H9 (cell line): ENCODE measurements around the gene DGKB. TPM values are rescaled to one million over a fixed set of nuclear protein-coding genes. Genes with fewer than 3 reads are reported as not detected.

Experiments used
- DNase-seq: peaks from one replicate; pipeline ENCODE4 v3.0.0-alpha.2; 2017
- H2AFZ ChIP-seq: one replicate; pipeline ENCODE4 v1.6.1; 2013; ENCODE audit warnings: mild to moderate bottlenecking, low read length, control low read depth, moderate library complexity
- H2AK5ac ChIP-seq: 2 replicates; pipeline ENCODE4 v1.6.1; 2013; ENCODE audit warnings: low read length, control low read depth, mixed read lengths; ENCODE audit not compliant: insufficient read length
- H2BK120ac ChIP-seq: one replicate; pipeline ENCODE4 v1.6.1; 2013; ENCODE audit warnings: low read depth, mild to moderate bottlenecking, low read length, control low read depth, inconsistent platforms; ENCODE audit not compliant: poor library complexity, severe bottlenecking
- H2BK12ac ChIP-seq: 2 replicates; pipeline ENCODE4 v1.6.1; 2013; ENCODE audit warnings: low read length, control low read depth, mixed read lengths, low read depth; ENCODE audit not compliant: insufficient read length
- H2BK15ac ChIP-seq: 2 replicates; pipeline ENCODE4 v1.6.1; 2013; ENCODE audit warnings: low read depth, low read length, control low read depth
- H2BK20ac ChIP-seq: one replicate; pipeline ENCODE4 v1.6.1; 2013; ENCODE audit warnings: low read depth, mild to moderate bottlenecking, low read length, control low read depth, inconsistent platforms; ENCODE audit not compliant: poor library complexity, severe bottlenecking
- H2BK5ac ChIP-seq: 2 replicates; pipeline ENCODE4 v1.6.1; 2013; ENCODE audit warnings: low read length, control low read depth, mixed read lengths; ENCODE audit not compliant: insufficient read length
- H3K14ac ChIP-seq: 2 replicates; pipeline ENCODE4 v1.6.1; 2013; ENCODE audit warnings: low read length, control low read depth; ENCODE audit not compliant: insufficient read depth
- H3K18ac ChIP-seq: 2 replicates; pipeline ENCODE4 v1.6.1; 2013; ENCODE audit warnings: low read depth, mild to moderate bottlenecking, mixed read lengths, low read length, control low read depth; ENCODE audit not compliant: insufficient read length
- H3K23ac ChIP-seq: 2 replicates; pipeline ENCODE4 v1.6.1; 2013; ENCODE audit warnings: low read length, control low read depth, mixed read lengths, low read depth; ENCODE audit not compliant: insufficient read length
- H3K23me2 ChIP-seq: 2 replicates; pipeline ENCODE4 v1.6.1; 2013; ENCODE audit warnings: low read depth, mild to moderate bottlenecking, mixed read lengths, low read length, control low read depth; ENCODE audit not compliant: insufficient read length, poor library complexity, severe bottlenecking
- H3K27ac ChIP-seq: 2 replicates; pipeline ENCODE4 v1.5.1; 2013; ENCODE audit warnings: low read length, control low read depth, mixed read lengths, low read depth; ENCODE audit not compliant: insufficient read length
- H3K27me3 ChIP-seq: 2 replicates; pipeline ENCODE4 v1.6.1; 2013; ENCODE audit warnings: low read length, control low read depth, inconsistent platforms; ENCODE audit not compliant: insufficient read depth
- H3K4ac ChIP-seq: 2 replicates; pipeline ENCODE4 v1.6.1; 2013; ENCODE audit warnings: low read depth, mild to moderate bottlenecking, control low read depth, inconsistent platforms, low read length, moderate library complexity
- H3K4me1 ChIP-seq: 2 replicates; pipeline ENCODE4 v1.6.1; 2013; ENCODE audit warnings: low read length, control low read depth, inconsistent platforms; ENCODE audit not compliant: insufficient read depth
- H3K4me2 ChIP-seq: 2 replicates; pipeline ENCODE4 v1.6.1; 2013; ENCODE audit warnings: low read length, control low read depth, mixed read lengths; ENCODE audit not compliant: insufficient read length, insufficient read depth
- H3K56ac ChIP-seq: 2 replicates; pipeline ENCODE4 v1.6.1; 2013; ENCODE audit warnings: low read depth, mild to moderate bottlenecking, mixed read lengths, low read length, control low read depth; ENCODE audit not compliant: insufficient read length
- H3K79me1 ChIP-seq: 2 replicates; pipeline ENCODE4 v1.6.1; 2013; ENCODE audit warnings: low read depth, mild to moderate bottlenecking, moderate library complexity, low read length, control low read depth, inconsistent platforms; ENCODE audit not compliant: insufficient read depth, poor library complexity, severe bottlenecking
- H3K79me2 ChIP-seq: 2 replicates; pipeline ENCODE4 v1.6.1; 2013; ENCODE audit warnings: low read length, control low read depth, inconsistent platforms; ENCODE audit not compliant: insufficient read depth
- H3K9ac ChIP-seq: 2 replicates; pipeline ENCODE4 v1.6.1; 2013; ENCODE audit warnings: low read length, control low read depth, mixed read lengths; ENCODE audit not compliant: insufficient read length; ENCODE audit errors: extremely low read depth
- H3K9me3 ChIP-seq: one replicate; pipeline ENCODE4 v1.6.1; 2013; ENCODE audit warnings: low read depth, low read length, inconsistent platforms; ENCODE audit not compliant: control insufficient read depth
- H3T11ph ChIP-seq: one replicate; pipeline ENCODE4 v1.6.1; 2013; ENCODE audit warnings: mild to moderate bottlenecking, low read length, control low read depth, inconsistent platforms
- H4K20me1 ChIP-seq: one replicate; pipeline ENCODE4 v1.6.1; 2013; ENCODE audit not compliant: control insufficient read depth, insufficient read length, insufficient read depth
- H4K5ac ChIP-seq: 2 replicates; pipeline ENCODE4 v1.6.1; 2013; ENCODE audit warnings: low read depth, mild to moderate bottlenecking, mixed read lengths, low read length, control low read depth; ENCODE audit not compliant: insufficient read length
- H4K8ac ChIP-seq: replicated peaks from 2 replicates; pipeline ENCODE4 v1.6.1; 2013; ENCODE audit warnings: low read length, control low read depth, mixed read lengths, low read depth; ENCODE audit not compliant: insufficient read length
- H4K91ac ChIP-seq: 2 replicates; pipeline ENCODE4 v1.6.1; 2013; ENCODE audit warnings: low read depth, mild to moderate bottlenecking, moderate library complexity, mixed read lengths, low read length, control low read depth; ENCODE audit not compliant: insufficient read length
- H3K27ac Mint-ChIP-seq, 3 experiments: 2 replicates in 2 of 3; 3 replicates in 1 of 3; pipeline ENCODE4 v1.8.0; 2020 to 2021; ENCODE audit warnings: mixed read lengths in 3 of 3, mild to moderate bottlenecking in 1 of 3, moderate library complexity in 1 of 3
- H3K27me3 Mint-ChIP-seq: 2 replicates; pipeline ENCODE4 v1.8.0; 2021; ENCODE audit warnings: low read depth, mild to moderate bottlenecking, moderate library complexity, mixed read lengths
- H3K36me3 Mint-ChIP-seq, 3 experiments: 2 replicates in 2 of 3; 3 replicates in 1 of 3; pipeline ENCODE4 v1.8.0; 2020 to 2021; ENCODE audit warnings: low read depth in 3 of 3, mixed read lengths in 3 of 3; ENCODE audit not compliant: insufficient read depth in 1 of 3
- H3K4me1 Mint-ChIP-seq, 2 experiments: 2 replicates each; pipeline ENCODE4 v1.8.0; 2020; ENCODE audit warnings: mixed read lengths in 2 of 2
- H3K4me3 Mint-ChIP-seq, 2 experiments: 2 replicates in 1 of 2; 3 replicates in 1 of 2; pipeline ENCODE4 v1.8.0; 2020 to 2021; ENCODE audit warnings: mild to moderate bottlenecking in 2 of 2, mixed read lengths in 2 of 2, moderate library complexity in 1 of 2
- H3K9me3 Mint-ChIP-seq, 2 experiments: 2 replicates in 1 of 2; 3 replicates in 1 of 2; pipeline ENCODE4 v1.8.0; 2020; ENCODE audit warnings: mild to moderate bottlenecking in 2 of 2, mixed read lengths in 2 of 2, moderate library complexity in 1 of 2
- WGBS: extraction: QIAGEN DNeasy Blood & Tissue Kit; methylation state at CpG from one replicate; pipeline ENCODE4 v1.1.7; 2013; ENCODE audit warnings: missing lambda C conversion rate, low lambda C conversion rate, mixed read lengths; ENCODE audit not compliant: insufficient read length; ENCODE audit errors: extremely low coverage; 5-methylcytosine and 5-hydroxymethylcytosine counted together
- total RNA-seq: library from RNA; stranded (reverse); gene quantifications from 2 replicates; pipeline ENCODE4 v1.2.1, GENCODE V29; 2021
- TF ChIP-seq, protein P1 (sequence below): fragments of 200-600 bp; sonication (generic); conservative IDR thresholded peaks from 3 replicates; pipeline ENCODE4 v1.8.0; 2021; ENCODE audit warnings: antibody characterized with exemption, mild to moderate bottlenecking

Gene DGKB
- total RNA-seq, 1 experiment from 2014 or later, result 0.26 TPM

DNA sequence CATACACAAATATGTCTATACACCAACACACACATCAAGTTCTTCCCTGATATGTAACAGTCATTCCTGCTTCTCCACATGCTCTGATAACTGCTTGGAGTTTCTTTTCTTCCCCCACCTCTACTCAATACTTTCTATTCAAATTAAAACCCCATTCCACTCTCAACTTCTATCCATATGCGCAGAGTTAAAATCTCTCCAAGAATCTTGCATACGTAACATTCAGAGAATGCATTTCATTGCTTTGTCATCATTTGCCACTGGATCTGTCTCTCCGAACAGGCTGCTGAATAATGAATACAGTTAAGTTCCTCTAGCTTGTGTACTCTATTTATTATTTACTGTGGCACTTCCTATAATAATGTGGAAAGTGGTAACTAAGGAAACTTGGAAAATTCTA is 68.8 kb downstream of the DGKB start:
- TF ChIP-seq, protein P1, sequence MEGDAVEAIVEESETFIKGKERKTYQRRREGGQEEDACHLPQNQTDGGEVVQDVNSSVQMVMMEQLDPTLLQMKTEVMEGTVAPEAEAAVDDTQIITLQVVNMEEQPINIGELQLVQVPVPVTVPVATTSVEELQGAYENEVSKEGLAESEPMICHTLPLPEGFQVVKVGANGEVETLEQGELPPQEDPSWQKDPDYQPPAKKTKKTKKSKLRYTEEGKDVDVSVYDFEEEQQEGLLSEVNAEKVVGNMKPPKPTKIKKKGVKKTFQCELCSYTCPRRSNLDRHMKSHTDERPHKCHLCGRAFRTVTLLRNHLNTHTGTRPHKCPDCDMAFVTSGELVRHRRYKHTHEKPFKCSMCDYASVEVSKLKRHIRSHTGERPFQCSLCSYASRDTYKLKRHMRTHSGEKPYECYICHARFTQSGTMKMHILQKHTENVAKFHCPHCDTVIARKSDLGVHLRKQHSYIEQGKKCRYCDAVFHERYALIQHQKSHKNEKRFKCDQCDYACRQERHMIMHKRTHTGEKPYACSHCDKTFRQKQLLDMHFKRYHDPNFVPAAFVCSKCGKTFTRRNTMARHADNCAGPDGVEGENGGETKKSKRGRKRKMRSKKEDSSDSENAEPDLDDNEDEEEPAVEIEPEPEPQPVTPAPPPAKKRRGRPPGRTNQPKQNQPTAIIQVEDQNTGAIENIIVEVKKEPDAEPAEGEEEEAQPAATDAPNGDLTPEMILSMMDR, result no peak
- peak overlapping the region in 2 of 3 experiments; percentile 86 to 87; a peak in 5 of 7 replicates for H3K27ac Mint-ChIP-seq
- H3K4me1 ChIP-seq, result peaks cover 13% of the 10 kb centered on the region
- H2BK15ac ChIP-seq, result no peak overlapping the region
- H3K4me2 ChIP-seq, result peak overlapping the region; percentile 70
- no peaks in the 10 kb centered on the region for H4K20me1 ChIP-seq
- H3K9ac ChIP-seq, result peak overlapping the region; percentile 4
- H3K4me3 Mint-ChIP-seq, result peak overlapping the region in 1 of 2 experiments; percentile 5; a peak in 2 of 5 replicates
- H2BK20ac ChIP-seq, result no peak overlapping the region
- no peaks in the 10 kb centered on the region for H3K27me3 Mint-ChIP-seq
- H3K56ac ChIP-seq, result no peak overlapping the region
- H4K91ac ChIP-seq, result no peak overlapping the region
- no peak overlapping the region for H2BK5ac ChIP-seq
- H3K9me3 Mint-ChIP-seq, result peaks cover 2 to 4% of the 10 kb centered on the region in 2 experiments; a peak in 2 of 5 replicates
- no peak overlapping the region for H3T11ph ChIP-seq
- no peaks in the 10 kb centered on the region for H3K79me1 ChIP-seq
- no peak overlapping the region for H4K8ac ChIP-seq
- no peaks in the 10 kb centered on the region for H3K79me2 ChIP-seq
- peaks cover 0 to 14% (median 9%) of the 10 kb centered on the region in 3 experiments; a peak in 5 of 7 replicates for H3K36me3 Mint-ChIP-seq
- no peak overlapping the region for H2AFZ ChIP-seq
- no peaks in the 10 kb centered on the region for H3K9me3 ChIP-seq
- H3K4me1 Mint-ChIP-seq, result peaks cover 47 to 50% of the 10 kb centered on the region in 2 experiments
- H2AK5ac ChIP-seq, result no peak overlapping the region
- no peak overlapping the region for H3K23ac ChIP-seq
- peak overlapping the region; percentile 81 for H3K27ac ChIP-seq
- no peak overlapping the region for H3K14ac ChIP-seq
- H2BK12ac ChIP-seq, result no peak overlapping the region
- no peaks in the 10 kb centered on the region for H3K23me2 ChIP-seq
- no peak for DNase-seq
- H3K27me3 ChIP-seq, result no peaks in the 10 kb centered on the region
- 100% methylated on average over 1 of the region's 3 CpGs for WGBS
- no peak overlapping the region for H4K5ac ChIP-seq
- H3K18ac ChIP-seq, result no peak overlapping the region
- H2BK120ac ChIP-seq, result no peak overlapping the region
- no peak overlapping the region for H3K4ac ChIP-seq
